Measurements from ENCODE around the gene MAP2K3.

DNA sequence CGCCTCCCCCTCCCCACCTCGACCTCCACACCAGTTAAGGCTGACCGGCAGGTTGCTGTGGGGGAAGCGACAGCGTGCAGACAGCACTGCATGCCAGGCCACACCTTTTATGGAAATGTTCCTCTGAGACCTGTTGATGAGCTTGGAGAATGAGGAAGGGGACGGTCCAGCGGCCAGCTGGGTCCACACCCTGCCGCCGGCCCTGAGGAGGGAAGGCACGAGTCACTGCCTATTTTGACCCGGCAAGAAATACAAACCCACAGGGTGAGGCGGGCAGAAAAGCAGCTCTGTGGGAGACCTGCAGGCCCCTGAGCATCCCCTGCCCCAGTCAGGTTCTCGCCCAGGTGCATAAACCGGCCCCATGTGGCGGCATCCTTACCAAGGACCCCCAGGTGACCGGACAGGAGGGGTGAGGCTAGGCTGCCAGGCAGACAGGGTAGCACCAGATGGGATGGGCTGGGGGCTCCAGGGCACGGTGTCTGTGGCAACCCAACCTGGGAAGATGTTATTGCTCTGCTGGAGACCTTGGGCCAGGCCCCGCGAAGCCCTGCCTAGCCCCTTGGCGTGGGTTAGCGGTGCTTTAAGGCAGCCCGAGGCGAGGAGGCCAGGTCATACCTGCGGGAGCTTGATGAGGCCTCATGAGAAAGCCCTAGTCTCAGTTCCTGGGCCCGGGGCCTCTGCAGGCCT, 44.0 kb upstream of the MAP2K3 start:
- TF ChIP-seq, protein P1, sequence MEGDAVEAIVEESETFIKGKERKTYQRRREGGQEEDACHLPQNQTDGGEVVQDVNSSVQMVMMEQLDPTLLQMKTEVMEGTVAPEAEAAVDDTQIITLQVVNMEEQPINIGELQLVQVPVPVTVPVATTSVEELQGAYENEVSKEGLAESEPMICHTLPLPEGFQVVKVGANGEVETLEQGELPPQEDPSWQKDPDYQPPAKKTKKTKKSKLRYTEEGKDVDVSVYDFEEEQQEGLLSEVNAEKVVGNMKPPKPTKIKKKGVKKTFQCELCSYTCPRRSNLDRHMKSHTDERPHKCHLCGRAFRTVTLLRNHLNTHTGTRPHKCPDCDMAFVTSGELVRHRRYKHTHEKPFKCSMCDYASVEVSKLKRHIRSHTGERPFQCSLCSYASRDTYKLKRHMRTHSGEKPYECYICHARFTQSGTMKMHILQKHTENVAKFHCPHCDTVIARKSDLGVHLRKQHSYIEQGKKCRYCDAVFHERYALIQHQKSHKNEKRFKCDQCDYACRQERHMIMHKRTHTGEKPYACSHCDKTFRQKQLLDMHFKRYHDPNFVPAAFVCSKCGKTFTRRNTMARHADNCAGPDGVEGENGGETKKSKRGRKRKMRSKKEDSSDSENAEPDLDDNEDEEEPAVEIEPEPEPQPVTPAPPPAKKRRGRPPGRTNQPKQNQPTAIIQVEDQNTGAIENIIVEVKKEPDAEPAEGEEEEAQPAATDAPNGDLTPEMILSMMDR (IDR thresholded peaks at IDR 0.05): no peak
- TF ChIP-seq POLR2A (IDR thresholded peaks at IDR 0.05): no peak
